H9 (cell line): Measurements from ENCODE around the gene CCDC85B. TPM values are rescaled to one million over a fixed set of nuclear protein-coding genes. Genes with fewer than 3 reads are reported as not detected.

Source experiments
- DNase-seq: peaks from one replicate; pipeline ENCODE4 v3.0.0-alpha.2; 2017
- H2AFZ ChIP-seq: one replicate; pipeline ENCODE4 v1.6.1; 2013; ENCODE audit warnings: mild to moderate bottlenecking, low read length, control low read depth, moderate library complexity
- H2AK5ac ChIP-seq: 2 replicates; pipeline ENCODE4 v1.6.1; 2013; ENCODE audit warnings: low read length, control low read depth, mixed read lengths; ENCODE audit not compliant: insufficient read length
- H2BK120ac ChIP-seq: one replicate; pipeline ENCODE4 v1.6.1; 2013; ENCODE audit warnings: low read depth, mild to moderate bottlenecking, low read length, control low read depth, inconsistent platforms; ENCODE audit not compliant: poor library complexity, severe bottlenecking
- H2BK12ac ChIP-seq: 2 replicates; pipeline ENCODE4 v1.6.1; 2013; ENCODE audit warnings: low read length, control low read depth, mixed read lengths, low read depth; ENCODE audit not compliant: insufficient read length
- H2BK15ac ChIP-seq: 2 replicates; pipeline ENCODE4 v1.6.1; 2013; ENCODE audit warnings: low read depth, low read length, control low read depth
- H2BK20ac ChIP-seq: one replicate; pipeline ENCODE4 v1.6.1; 2013; ENCODE audit warnings: low read depth, mild to moderate bottlenecking, low read length, control low read depth, inconsistent platforms; ENCODE audit not compliant: poor library complexity, severe bottlenecking
- H2BK5ac ChIP-seq: 2 replicates; pipeline ENCODE4 v1.6.1; 2013; ENCODE audit warnings: low read length, control low read depth, mixed read lengths; ENCODE audit not compliant: insufficient read length
- H3K14ac ChIP-seq: 2 replicates; pipeline ENCODE4 v1.6.1; 2013; ENCODE audit warnings: low read length, control low read depth; ENCODE audit not compliant: insufficient read depth
- H3K18ac ChIP-seq: 2 replicates; pipeline ENCODE4 v1.6.1; 2013; ENCODE audit warnings: low read depth, mild to moderate bottlenecking, mixed read lengths, low read length, control low read depth; ENCODE audit not compliant: insufficient read length
- H3K23ac ChIP-seq: 2 replicates; pipeline ENCODE4 v1.6.1; 2013; ENCODE audit warnings: low read length, control low read depth, mixed read lengths, low read depth; ENCODE audit not compliant: insufficient read length
- H3K23me2 ChIP-seq: 2 replicates; pipeline ENCODE4 v1.6.1; 2013; ENCODE audit warnings: low read depth, mild to moderate bottlenecking, mixed read lengths, low read length, control low read depth; ENCODE audit not compliant: insufficient read length, poor library complexity, severe bottlenecking
- H3K27ac ChIP-seq: 2 replicates; pipeline ENCODE4 v1.5.1; 2013; ENCODE audit warnings: low read length, control low read depth, mixed read lengths, low read depth; ENCODE audit not compliant: insufficient read length
- H3K27me3 ChIP-seq: 2 replicates; pipeline ENCODE4 v1.6.1; 2013; ENCODE audit warnings: low read length, control low read depth, inconsistent platforms; ENCODE audit not compliant: insufficient read depth
- H3K4ac ChIP-seq: 2 replicates; pipeline ENCODE4 v1.6.1; 2013; ENCODE audit warnings: low read depth, mild to moderate bottlenecking, control low read depth, inconsistent platforms, low read length, moderate library complexity
- H3K4me1 ChIP-seq: 2 replicates; pipeline ENCODE4 v1.6.1; 2013; ENCODE audit warnings: low read length, control low read depth, inconsistent platforms; ENCODE audit not compliant: insufficient read depth
- H3K4me2 ChIP-seq: 2 replicates; pipeline ENCODE4 v1.6.1; 2013; ENCODE audit warnings: low read length, control low read depth, mixed read lengths; ENCODE audit not compliant: insufficient read length, insufficient read depth
- H3K56ac ChIP-seq: 2 replicates; pipeline ENCODE4 v1.6.1; 2013; ENCODE audit warnings: low read depth, mild to moderate bottlenecking, mixed read lengths, low read length, control low read depth; ENCODE audit not compliant: insufficient read length
- H3K79me1 ChIP-seq: 2 replicates; pipeline ENCODE4 v1.6.1; 2013; ENCODE audit warnings: low read depth, mild to moderate bottlenecking, moderate library complexity, low read length, control low read depth, inconsistent platforms; ENCODE audit not compliant: insufficient read depth, poor library complexity, severe bottlenecking
- H3K79me2 ChIP-seq: 2 replicates; pipeline ENCODE4 v1.6.1; 2013; ENCODE audit warnings: low read length, control low read depth, inconsistent platforms; ENCODE audit not compliant: insufficient read depth
- H3K9ac ChIP-seq: 2 replicates; pipeline ENCODE4 v1.6.1; 2013; ENCODE audit warnings: low read length, control low read depth, mixed read lengths; ENCODE audit not compliant: insufficient read length; ENCODE audit errors: extremely low read depth
- H3K9me3 ChIP-seq: one replicate; pipeline ENCODE4 v1.6.1; 2013; ENCODE audit warnings: low read depth, low read length, inconsistent platforms; ENCODE audit not compliant: control insufficient read depth
- H3T11ph ChIP-seq: one replicate; pipeline ENCODE4 v1.6.1; 2013; ENCODE audit warnings: mild to moderate bottlenecking, low read length, control low read depth, inconsistent platforms
- H4K20me1 ChIP-seq: one replicate; pipeline ENCODE4 v1.6.1; 2013; ENCODE audit not compliant: control insufficient read depth, insufficient read length, insufficient read depth
- H4K5ac ChIP-seq: 2 replicates; pipeline ENCODE4 v1.6.1; 2013; ENCODE audit warnings: low read depth, mild to moderate bottlenecking, mixed read lengths, low read length, control low read depth; ENCODE audit not compliant: insufficient read length
- H4K8ac ChIP-seq: replicated peaks from 2 replicates; pipeline ENCODE4 v1.6.1; 2013; ENCODE audit warnings: low read length, control low read depth, mixed read lengths, low read depth; ENCODE audit not compliant: insufficient read length
- H4K91ac ChIP-seq: 2 replicates; pipeline ENCODE4 v1.6.1; 2013; ENCODE audit warnings: low read depth, mild to moderate bottlenecking, moderate library complexity, mixed read lengths, low read length, control low read depth; ENCODE audit not compliant: insufficient read length
- H3K27ac Mint-ChIP-seq, 3 experiments: 2 replicates in 2 of 3; 3 replicates in 1 of 3; pipeline ENCODE4 v1.8.0; 2020 to 2021; ENCODE audit warnings: mixed read lengths in 3 of 3, mild to moderate bottlenecking in 1 of 3, moderate library complexity in 1 of 3
- H3K27me3 Mint-ChIP-seq: 2 replicates; pipeline ENCODE4 v1.8.0; 2021; ENCODE audit warnings: low read depth, mild to moderate bottlenecking, moderate library complexity, mixed read lengths
- H3K36me3 Mint-ChIP-seq, 3 experiments: 2 replicates in 2 of 3; 3 replicates in 1 of 3; pipeline ENCODE4 v1.8.0; 2020 to 2021; ENCODE audit warnings: low read depth in 3 of 3, mixed read lengths in 3 of 3; ENCODE audit not compliant: insufficient read depth in 1 of 3
- H3K4me1 Mint-ChIP-seq, 2 experiments: 2 replicates each; pipeline ENCODE4 v1.8.0; 2020; ENCODE audit warnings: mixed read lengths in 2 of 2
- H3K4me3 Mint-ChIP-seq, 2 experiments: 2 replicates in 1 of 2; 3 replicates in 1 of 2; pipeline ENCODE4 v1.8.0; 2020 to 2021; ENCODE audit warnings: mild to moderate bottlenecking in 2 of 2, mixed read lengths in 2 of 2, moderate library complexity in 1 of 2
- H3K9me3 Mint-ChIP-seq, 2 experiments: 2 replicates in 1 of 2; 3 replicates in 1 of 2; pipeline ENCODE4 v1.8.0; 2020; ENCODE audit warnings: mild to moderate bottlenecking in 2 of 2, mixed read lengths in 2 of 2, moderate library complexity in 1 of 2
- whole genome bisulfite sequencing: extraction: QIAGEN DNeasy Blood & Tissue Kit; methylation state at CpG from one replicate; pipeline ENCODE4 v1.1.7; 2013; ENCODE audit warnings: missing lambda C conversion rate, low lambda C conversion rate, mixed read lengths; ENCODE audit not compliant: insufficient read length; ENCODE audit errors: extremely low coverage; 5-methylcytosine and 5-hydroxymethylcytosine counted together
- total RNA-seq: library from RNA; stranded (reverse); gene quantifications from 2 replicates; pipeline ENCODE4 v1.2.1, GENCODE V29; 2021
- TF ChIP-seq, protein P1 (sequence below): fragments of 200-600 bp; sonication (generic); conservative IDR thresholded peaks from 3 replicates; pipeline ENCODE4 v1.8.0; 2021; ENCODE audit warnings: antibody characterized with exemption, mild to moderate bottlenecking

CCDC85B gene
- total RNA-seq, 1 experiment from 2014 or later = 23.3 TPM

DNA sequence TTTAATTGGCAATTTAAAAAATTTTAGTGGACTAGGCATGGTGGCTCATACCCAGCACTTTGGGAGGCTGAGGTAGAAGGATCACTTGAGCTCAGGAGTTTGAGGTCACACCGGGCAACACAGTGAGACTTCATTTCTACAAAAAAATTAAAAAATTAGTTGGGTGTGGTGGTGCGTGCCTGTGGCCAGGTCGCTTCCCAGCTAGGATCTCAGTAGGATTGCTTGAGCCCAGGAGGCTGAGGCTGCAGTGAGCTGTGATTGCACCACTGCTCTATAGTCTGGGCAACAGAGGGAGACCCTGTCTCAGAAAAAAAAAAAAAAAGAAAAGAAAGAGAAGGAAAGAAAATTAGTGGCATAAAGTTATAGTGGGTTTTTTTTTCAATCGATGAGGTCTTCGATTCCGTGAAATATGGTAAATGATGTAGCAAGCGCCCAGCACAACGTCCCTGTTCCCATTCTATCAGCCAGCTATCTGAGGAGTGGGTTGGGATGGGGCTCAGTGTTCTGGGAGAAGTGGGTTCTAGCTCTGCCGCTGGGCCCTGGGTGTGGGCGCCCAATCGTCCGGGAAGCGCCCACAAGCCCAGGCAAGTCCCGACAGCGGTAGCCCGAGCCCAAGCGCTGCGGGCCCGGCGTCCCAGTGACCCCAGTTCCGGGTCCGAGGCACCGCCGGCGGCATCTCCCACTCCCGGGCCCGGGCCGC is 8.3 kb downstream of the CCDC85B start:
- Histone ChIP-seq H3T11ph (no peak overlapping the region), H2AK5ac (no peak overlapping the region), H3K9ac (no peak overlapping the region), H3K4ac (no peak overlapping the region), H2BK20ac (no peak overlapping the region), H3K79me1 (no peaks in the 10 kb centered on the region), H3K27ac (no peak overlapping the region), H3K4me2 (peak overlapping the region; percentile 86), H2BK12ac (no peak overlapping the region), H2BK120ac (no peak overlapping the region), H3K23me2 (peaks cover 9% of the 10 kb centered on the region), H3K23ac (no peak overlapping the region), H3K18ac (peak overlapping the region; percentile 48), H4K5ac (no peak overlapping the region), H3K4me1 (no peaks in the 10 kb centered on the region), H4K91ac (no peak overlapping the region), H4K20me1 (no peaks in the 10 kb centered on the region), H3K56ac (no peak overlapping the region), H4K8ac (no peak overlapping the region), H2BK5ac (no peak overlapping the region), H3K9me3 (no peaks in the 10 kb centered on the region), H3K79me2 (no peaks in the 10 kb centered on the region), H3K14ac (0 out of 2 replicates have a peak overlapping the region, but pooled peaks have one; percentile 31), H3K27me3 (peaks cover 17% of the 10 kb centered on the region; the same call in 1 of the 2 replicates), H2BK15ac (no peak overlapping the region), H2AFZ (no peak overlapping the region)
- no CpG with 5 or more reads among the region's 28 CpGs for WGBS
- Mint-ChIP-seq H3K36me3 (peaks cover 0 to 26% (median 0%) of the 10 kb centered on the region in 3 experiments; a peak in 2 of 7 replicates), H3K9me3 (no peaks in the 10 kb centered on the region; a peak in 1 of 5 replicates), H3K4me3 (peak overlapping the region; percentile 77 to 78), H3K4me1 (peaks cover 17 to 20% of the 10 kb centered on the region in 2 experiments), H3K27ac (peak overlapping the region in 1 of 3 experiments; percentile 68; a peak in 1 of 7 replicates), H3K27me3 (peaks cover 62% of the 10 kb centered on the region)
- TF ChIP-seq, protein P1, sequence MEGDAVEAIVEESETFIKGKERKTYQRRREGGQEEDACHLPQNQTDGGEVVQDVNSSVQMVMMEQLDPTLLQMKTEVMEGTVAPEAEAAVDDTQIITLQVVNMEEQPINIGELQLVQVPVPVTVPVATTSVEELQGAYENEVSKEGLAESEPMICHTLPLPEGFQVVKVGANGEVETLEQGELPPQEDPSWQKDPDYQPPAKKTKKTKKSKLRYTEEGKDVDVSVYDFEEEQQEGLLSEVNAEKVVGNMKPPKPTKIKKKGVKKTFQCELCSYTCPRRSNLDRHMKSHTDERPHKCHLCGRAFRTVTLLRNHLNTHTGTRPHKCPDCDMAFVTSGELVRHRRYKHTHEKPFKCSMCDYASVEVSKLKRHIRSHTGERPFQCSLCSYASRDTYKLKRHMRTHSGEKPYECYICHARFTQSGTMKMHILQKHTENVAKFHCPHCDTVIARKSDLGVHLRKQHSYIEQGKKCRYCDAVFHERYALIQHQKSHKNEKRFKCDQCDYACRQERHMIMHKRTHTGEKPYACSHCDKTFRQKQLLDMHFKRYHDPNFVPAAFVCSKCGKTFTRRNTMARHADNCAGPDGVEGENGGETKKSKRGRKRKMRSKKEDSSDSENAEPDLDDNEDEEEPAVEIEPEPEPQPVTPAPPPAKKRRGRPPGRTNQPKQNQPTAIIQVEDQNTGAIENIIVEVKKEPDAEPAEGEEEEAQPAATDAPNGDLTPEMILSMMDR = no peak
- no peak for DNase-seq
